Neural progenitor cell (in vitro differentiated cells): ENCODE data around the gene GHRH. TPM values are rescaled to one million over a fixed set of nuclear protein-coding genes. Genes with fewer than 3 reads are reported as not detected.

Source experiments
- DNase-seq: peaks from one replicate; pipeline ENCODE4 v3.0.0-alpha.2; 2016; ENCODE audit warnings: low spot score
- H2AFZ ChIP-seq: fragments of 200-600 bp; sonication (generic); replicated peaks from 2 replicates; pipeline ENCODE4 v1.6.1; 2016; ENCODE audit warnings: antibody characterized with exemption
- H3F3A ChIP-seq: fragments of 200-600 bp; sonication (generic); 2 replicates; pipeline ENCODE4 v1.6.1; 2016; ENCODE audit warnings: antibody characterized with exemption, low read depth
- H3K27ac ChIP-seq: fragments of 200-600 bp; sonication (generic); 2 replicates; pipeline ENCODE4 v1.5.1; 2016; ENCODE audit warnings: mild to moderate bottlenecking
- H3K27me3 ChIP-seq: fragments of 200-600 bp; sonication (generic); 2 replicates; pipeline ENCODE4 v1.6.1; 2016; ENCODE audit warnings: mild to moderate bottlenecking, moderate library complexity
- H3K36me3 ChIP-seq: fragments of 200-600 bp; sonication (generic); 2 replicates; pipeline ENCODE4 v1.5.1; 2016
- H3K4me1 ChIP-seq: fragments of 200-600 bp; sonication (generic); 2 replicates; pipeline ENCODE4 v1.6.1; 2016; ENCODE audit warnings: mixed run types
- H3K4me2 ChIP-seq: fragments of 200-600 bp; sonication (generic); 2 replicates; pipeline ENCODE4 v1.6.1; 2016
- H3K4me3 ChIP-seq: fragments of 200-600 bp; sonication (generic); 2 replicates; pipeline ENCODE4 v1.5.1; 2016
- H3K79me2 ChIP-seq: fragments of 200-600 bp; sonication (generic); 2 replicates; pipeline ENCODE4 v1.6.1; 2016; ENCODE audit warnings: low read depth
- H3K9ac ChIP-seq: fragments of 200-600 bp; sonication (generic); 2 replicates; pipeline ENCODE4 v1.6.1; 2016
- H3K9me3 ChIP-seq: fragments of 200-600 bp; sonication (generic); 2 replicates; pipeline ENCODE4 v1.5.1; 2016; ENCODE audit warnings: low read depth
- H4K20me1 ChIP-seq: fragments of 200-600 bp; sonication (generic); 2 replicates; pipeline ENCODE4 v1.6.1; 2016; ENCODE audit warnings: low read depth
- H3K27ac Mint-ChIP-seq: 3 replicates; pipeline ENCODE4 v1.8.0; 2021; ENCODE audit warnings: mixed read lengths
- H3K27me3 Mint-ChIP-seq: 2 replicates; pipeline ENCODE4 v1.8.0; 2022; ENCODE audit warnings: low read depth, mild to moderate bottlenecking, inconsistent platforms, moderate library complexity, mixed read lengths; ENCODE audit not compliant: insufficient read depth
- H3K36me3 Mint-ChIP-seq: 3 replicates; pipeline ENCODE4 v1.8.0; 2021; ENCODE audit warnings: mixed read lengths
- H3K4me1 Mint-ChIP-seq: 3 replicates; pipeline ENCODE4 v1.8.0; 2021; ENCODE audit warnings: mixed read lengths
- H3K4me3 Mint-ChIP-seq: 3 replicates; pipeline ENCODE4 v1.8.0; 2021; ENCODE audit warnings: mild to moderate bottlenecking, moderate library complexity, mixed read lengths
- H3K9me3 Mint-ChIP-seq: 3 replicates; pipeline ENCODE4 v1.8.0; 2020; ENCODE audit warnings: mixed read lengths
- EZH2 ChIP-seq: fragments of 200-600 bp; sonication (generic); IDR thresholded peaks from 2 replicates; pipeline ENCODE4 v1.6.1; 2017; ENCODE audit warnings: antibody characterized with exemption, mild to moderate bottlenecking, moderate library complexity
- EZH2phosphoT487 ChIP-seq: fragments of 200-600 bp; sonication (generic); IDR thresholded peaks from 2 replicates; pipeline ENCODE4 v1.6.1; 2017; ENCODE audit warnings: antibody characterized with exemption
- total RNA-seq: library from RNA; depleted of rRNA; stranded (reverse); fragments of >200 nt; gene quantifications from 2 replicates; pipeline ENCODE4 v1.2.3, GENCODE V29; 2015; ENCODE audit warnings: low replicate concordance
- TF ChIP-seq, protein P1 (sequence below): fragments of 200-600 bp; sonication (generic); IDR thresholded peaks from 2 replicates; pipeline ENCODE4 v1.5.1; 2017; ENCODE audit warnings: antibody characterized with exemption, mild to moderate bottlenecking

GHRH gene
- total RNA-seq, 1 donor from 2014 or later: not detected

DNA sequence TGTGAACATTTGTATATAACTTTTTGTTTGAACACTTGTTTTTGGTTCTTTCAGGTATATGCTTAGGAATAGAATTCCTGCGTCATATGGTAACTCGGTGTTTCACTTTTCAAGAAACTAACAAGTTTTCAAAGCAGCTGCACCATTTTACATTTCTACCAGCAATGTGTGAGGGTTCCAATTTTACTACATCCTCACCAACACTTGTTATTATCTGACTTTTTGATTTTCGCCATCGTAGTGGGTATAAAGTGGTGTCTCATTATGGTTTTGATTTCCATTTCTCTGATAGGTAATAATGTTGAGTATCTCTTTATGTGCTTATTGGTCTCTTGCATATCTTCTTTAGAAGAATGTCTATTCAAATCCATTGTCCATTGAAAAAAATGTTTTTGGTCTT lies 42.6 kb downstream of the GHRH start:
- Histone ChIP-seq H3K9me3 (no peaks in the 10 kb centered on the region), H3K36me3 (peaks cover 39% of the 10 kb centered on the region), H3K9ac (no peak overlapping the region), H3K4me1 (peaks cover 18% of the 10 kb centered on the region), H3K27ac (peak overlapping the region; percentile 69), H3K4me2 (no peak overlapping the region), H2AFZ (no peak overlapping the region), H3F3A (peaks cover 35% of the 10 kb centered on the region), H4K20me1 (no peaks in the 10 kb centered on the region), H3K4me3 (no peak overlapping the region), H3K27me3 (no peaks in the 10 kb centered on the region), H3K79me2 (peaks cover 40% of the 10 kb centered on the region)
- H3K27me3 Mint-ChIP-seq: peaks cover 2% of the 10 kb centered on the region
- no peaks in the 10 kb centered on the region for H3K9me3 Mint-ChIP-seq
- no peak overlapping the region for H3K4me3 Mint-ChIP-seq
- DNase-seq: no peak
- H3K4me1 Mint-ChIP-seq: peaks cover 25% of the 10 kb centered on the region
- no peak overlapping the region for H3K27ac Mint-ChIP-seq
- H3K36me3 Mint-ChIP-seq: peaks cover 30% of the 10 kb centered on the region
- TF ChIP-seq EZH2phosphoT487 (no peak), EZH2 (no peak)
- TF ChIP-seq, protein P1, sequence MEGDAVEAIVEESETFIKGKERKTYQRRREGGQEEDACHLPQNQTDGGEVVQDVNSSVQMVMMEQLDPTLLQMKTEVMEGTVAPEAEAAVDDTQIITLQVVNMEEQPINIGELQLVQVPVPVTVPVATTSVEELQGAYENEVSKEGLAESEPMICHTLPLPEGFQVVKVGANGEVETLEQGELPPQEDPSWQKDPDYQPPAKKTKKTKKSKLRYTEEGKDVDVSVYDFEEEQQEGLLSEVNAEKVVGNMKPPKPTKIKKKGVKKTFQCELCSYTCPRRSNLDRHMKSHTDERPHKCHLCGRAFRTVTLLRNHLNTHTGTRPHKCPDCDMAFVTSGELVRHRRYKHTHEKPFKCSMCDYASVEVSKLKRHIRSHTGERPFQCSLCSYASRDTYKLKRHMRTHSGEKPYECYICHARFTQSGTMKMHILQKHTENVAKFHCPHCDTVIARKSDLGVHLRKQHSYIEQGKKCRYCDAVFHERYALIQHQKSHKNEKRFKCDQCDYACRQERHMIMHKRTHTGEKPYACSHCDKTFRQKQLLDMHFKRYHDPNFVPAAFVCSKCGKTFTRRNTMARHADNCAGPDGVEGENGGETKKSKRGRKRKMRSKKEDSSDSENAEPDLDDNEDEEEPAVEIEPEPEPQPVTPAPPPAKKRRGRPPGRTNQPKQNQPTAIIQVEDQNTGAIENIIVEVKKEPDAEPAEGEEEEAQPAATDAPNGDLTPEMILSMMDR: no peak

DNA sequence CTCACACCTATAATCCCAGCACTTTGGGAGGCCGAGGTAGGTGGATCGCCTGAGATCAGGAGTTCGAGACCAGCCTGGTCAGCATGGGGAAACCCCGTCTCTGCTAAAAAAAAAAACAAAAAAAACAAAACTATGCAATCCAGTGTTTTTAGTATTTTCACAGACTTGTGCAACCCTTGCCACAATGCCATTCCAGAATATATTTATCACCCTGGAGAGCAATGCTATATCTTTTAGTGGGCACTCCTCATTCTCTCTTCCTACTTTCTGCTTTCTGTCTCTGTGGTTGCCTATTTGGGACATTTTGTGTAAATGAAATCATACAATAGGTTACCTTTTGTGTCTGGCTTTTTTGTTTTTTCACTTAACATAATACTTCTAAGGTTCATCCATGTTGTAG lies 43.2 kb downstream of the GHRH start:
- Mint-ChIP-seq H3K4me3 (no peak overlapping the region), H3K4me1 (peaks cover 25% of the 10 kb centered on the region), H3K27ac (no peak overlapping the region), H3K27me3 (no peaks in the 10 kb centered on the region), H3K9me3 (no peaks in the 10 kb centered on the region), H3K36me3 (peaks cover 30% of the 10 kb centered on the region)
- Histone ChIP-seq H3K27ac (no peak overlapping the region), H4K20me1 (no peaks in the 10 kb centered on the region), H3K36me3 (peaks cover 38% of the 10 kb centered on the region), H3F3A (peaks cover 40% of the 10 kb centered on the region), H3K9me3 (no peaks in the 10 kb centered on the region), H3K4me3 (no peak overlapping the region), H3K4me2 (no peak overlapping the region), H3K27me3 (no peaks in the 10 kb centered on the region), H3K79me2 (peaks cover 40% of the 10 kb centered on the region), H3K9ac (no peak overlapping the region), H2AFZ (no peak overlapping the region), H3K4me1 (peaks cover 18% of the 10 kb centered on the region)
- TF ChIP-seq EZH2phosphoT487 (no peak), EZH2 (no peak)
- TF ChIP-seq, protein P1: no peak
- no peak for DNase-seq

DNA sequence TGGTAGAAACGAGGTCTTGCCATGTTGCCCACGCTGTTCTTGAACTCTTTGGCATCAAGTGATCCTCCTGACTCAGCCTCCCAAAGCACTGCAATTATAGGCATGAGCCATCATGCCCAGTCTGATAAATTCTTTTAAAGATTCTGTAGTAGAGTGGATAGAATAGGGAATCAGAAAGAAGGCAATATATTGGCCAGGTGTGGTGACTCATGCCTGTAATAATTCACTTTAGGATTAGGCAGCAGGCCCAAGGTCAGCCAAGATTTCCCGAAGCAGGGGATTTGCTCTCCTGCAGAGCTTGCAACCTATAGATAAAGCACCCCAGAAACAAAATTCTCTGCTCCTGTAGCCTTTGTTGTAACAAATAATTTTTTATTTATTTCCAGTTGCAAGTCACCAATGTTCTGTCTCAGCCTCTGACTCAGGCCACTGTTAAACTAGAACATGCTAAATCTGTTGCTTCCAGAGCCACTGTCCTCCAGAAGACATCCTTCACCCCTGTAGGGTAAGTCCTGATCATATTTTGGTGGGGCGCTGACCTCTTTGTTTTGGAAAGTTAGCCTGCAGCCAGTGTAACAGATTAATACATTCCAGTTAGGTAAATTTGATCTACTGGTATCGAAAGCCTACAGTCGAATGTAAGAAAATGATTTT lies 51.8 kb downstream of the GHRH start:
- Histone ChIP-seq H3K9ac (no peak overlapping the region), H3K27me3 (no peaks in the 10 kb centered on the region), H3F3A (peaks cover 54% of the 10 kb centered on the region), H4K20me1 (no peaks in the 10 kb centered on the region), H3K4me2 (no peak overlapping the region), H3K9me3 (no peaks in the 10 kb centered on the region), H3K79me2 (peaks cover 13% of the 10 kb centered on the region), H3K36me3 (peaks cover 48% of the 10 kb centered on the region), H3K4me1 (peaks cover 19% of the 10 kb centered on the region), H3K4me3 (no peak overlapping the region), H3K27ac (peak overlapping the region; percentile 8), H2AFZ (no peak overlapping the region)
- Mint-ChIP-seq H3K27ac (no peak overlapping the region), H3K4me1 (peaks cover 26% of the 10 kb centered on the region), H3K36me3 (peaks cover 38% of the 10 kb centered on the region), H3K4me3 (no peak overlapping the region), H3K9me3 (no peaks in the 10 kb centered on the region), H3K27me3 (no peaks in the 10 kb centered on the region)
- no peak for DNase-seq
- TF ChIP-seq EZH2 (no peak), EZH2phosphoT487 (no peak)
- TF ChIP-seq, protein P1: no peak
